GM12864 (cell line): Measurements from ENCODE around the gene ADORA2B.

Experiments
- DNase-seq: peaks from one replicate; pipeline ENCODE4 v3.0.0-alpha.2; 2011; ENCODE audit warnings: low read depth
- H3K4me3 ChIP-seq: 2 replicates; pipeline ENCODE4 v1.5.1; 2011; ENCODE audit warnings: mild to moderate bottlenecking, low read depth, low read length, control low read depth
- TF ChIP-seq, protein P1 (sequence below): IDR thresholded peaks from 2 replicates; pipeline ENCODE4 v1.5.1; 2011; ENCODE audit warnings: low read depth, mild to moderate bottlenecking, moderate library complexity, low read length, control low read depth, inconsistent platforms; ENCODE audit errors: missing control alignments

The ADORA2B gene

GRCh38 chr17:16001226-16001897 is 56.4 kb downstream of the ADORA2B start:
- H3K4me3 ChIP-seq, result peak overlapping the region; percentile 74
- DNase-seq, result no peak
- TF ChIP-seq, protein P1, sequence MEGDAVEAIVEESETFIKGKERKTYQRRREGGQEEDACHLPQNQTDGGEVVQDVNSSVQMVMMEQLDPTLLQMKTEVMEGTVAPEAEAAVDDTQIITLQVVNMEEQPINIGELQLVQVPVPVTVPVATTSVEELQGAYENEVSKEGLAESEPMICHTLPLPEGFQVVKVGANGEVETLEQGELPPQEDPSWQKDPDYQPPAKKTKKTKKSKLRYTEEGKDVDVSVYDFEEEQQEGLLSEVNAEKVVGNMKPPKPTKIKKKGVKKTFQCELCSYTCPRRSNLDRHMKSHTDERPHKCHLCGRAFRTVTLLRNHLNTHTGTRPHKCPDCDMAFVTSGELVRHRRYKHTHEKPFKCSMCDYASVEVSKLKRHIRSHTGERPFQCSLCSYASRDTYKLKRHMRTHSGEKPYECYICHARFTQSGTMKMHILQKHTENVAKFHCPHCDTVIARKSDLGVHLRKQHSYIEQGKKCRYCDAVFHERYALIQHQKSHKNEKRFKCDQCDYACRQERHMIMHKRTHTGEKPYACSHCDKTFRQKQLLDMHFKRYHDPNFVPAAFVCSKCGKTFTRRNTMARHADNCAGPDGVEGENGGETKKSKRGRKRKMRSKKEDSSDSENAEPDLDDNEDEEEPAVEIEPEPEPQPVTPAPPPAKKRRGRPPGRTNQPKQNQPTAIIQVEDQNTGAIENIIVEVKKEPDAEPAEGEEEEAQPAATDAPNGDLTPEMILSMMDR, result no peak

DNA sequence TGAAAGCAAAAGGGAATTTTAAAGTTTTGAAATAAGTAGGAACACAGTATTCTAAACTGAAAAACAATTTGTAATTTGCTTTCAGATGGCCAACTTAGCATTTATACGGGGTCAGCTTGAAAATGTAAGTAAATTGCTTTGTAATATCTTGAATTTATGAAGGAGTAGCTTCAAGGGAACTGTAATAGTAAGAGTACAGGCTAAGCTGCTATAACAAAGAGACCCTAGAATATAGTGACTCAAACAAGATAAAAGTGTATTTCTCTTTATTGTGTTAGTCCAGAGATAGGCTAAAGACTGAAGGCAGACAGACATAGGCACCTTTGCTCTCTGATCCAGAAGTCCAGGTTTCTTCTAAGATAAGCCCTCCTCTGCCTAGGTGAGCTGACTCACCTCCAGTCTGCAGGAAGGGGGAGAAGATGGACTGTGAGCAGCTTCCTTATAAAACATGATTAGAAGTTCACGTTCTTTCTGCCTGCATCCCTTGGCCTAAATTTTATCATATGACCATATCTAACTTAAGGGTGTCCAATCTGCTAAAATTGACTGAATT is 57.9 kb downstream of the ADORA2B start:
- no peak for DNase-seq
- TF ChIP-seq, protein P1, result no peak
- H3K4me3 ChIP-seq, result no peak overlapping the region

DNA sequence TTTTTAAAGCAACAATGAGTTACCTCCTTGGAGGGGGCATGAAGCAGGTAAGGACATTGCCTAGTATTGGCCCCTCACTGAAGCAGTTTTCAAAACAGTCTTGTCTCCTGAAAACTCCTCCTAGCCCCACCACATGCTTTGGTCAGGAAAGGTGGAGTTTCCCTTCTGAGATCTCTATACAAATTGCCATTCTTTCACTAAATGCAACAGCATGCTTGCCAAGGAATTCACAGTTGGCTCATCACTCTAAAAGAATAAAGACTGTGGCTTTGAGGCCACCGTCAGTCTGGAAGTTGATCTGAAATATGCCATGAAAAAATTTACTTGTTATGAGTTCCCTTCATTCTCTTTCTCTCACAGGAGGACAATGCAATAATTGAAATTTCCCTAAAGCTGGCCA is 58.9 kb downstream of the ADORA2B start:
- H3K4me3 ChIP-seq, result no peak overlapping the region
- TF ChIP-seq, protein P1, result no peak
- no peak for DNase-seq

DNA sequence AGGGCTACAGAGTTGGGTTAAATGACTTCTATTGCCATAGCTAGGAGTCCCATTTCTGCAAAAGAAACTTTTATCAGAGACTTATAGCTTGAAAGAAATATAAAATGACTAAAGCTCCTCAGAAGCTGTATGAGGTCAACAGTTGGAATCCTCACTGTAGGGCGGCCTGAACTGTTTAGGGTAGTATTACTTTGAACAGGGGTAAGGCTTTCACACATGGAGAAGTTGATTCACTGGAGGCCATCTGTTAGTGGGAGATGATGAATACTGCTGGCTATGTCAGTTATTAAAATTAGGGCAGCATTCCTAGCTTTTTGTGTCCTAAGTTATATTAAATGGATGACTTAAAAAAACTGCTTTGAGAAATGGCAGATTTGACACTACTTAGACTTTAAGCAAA is 60.7 kb downstream of the ADORA2B start:
- TF ChIP-seq, protein P1, result no peak
- DNase-seq, result no peak

DNA sequence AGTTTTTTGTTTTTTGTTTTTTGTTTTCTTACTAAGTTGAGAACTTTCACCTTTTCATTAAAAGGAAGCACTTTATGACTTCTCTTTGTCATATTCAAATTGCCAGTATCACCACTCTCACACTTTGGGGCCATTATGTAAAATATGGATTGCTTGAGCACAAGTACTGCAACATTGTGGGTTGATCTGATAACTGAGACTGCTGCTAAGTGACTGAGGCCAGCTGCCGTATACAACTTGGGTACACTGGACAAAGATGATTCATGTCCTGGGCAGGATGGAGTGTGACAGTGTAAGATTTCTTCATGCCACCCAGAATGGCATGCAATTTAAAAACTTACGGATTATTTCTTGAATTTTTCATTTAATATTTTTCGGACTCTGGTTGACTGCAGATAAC is 62.5 kb downstream of the ADORA2B start:
- TF ChIP-seq, protein P1, result no peak
- DNase-seq, result no peak

More for the DNA sequence above, 60.7 kb downstream of the ADORA2B start:
- H3K4me3 ChIP-seq, result no peak overlapping the region

GRCh38 chr17:16013943-16014407 is 69.0 kb downstream of the ADORA2B start:
- DNase-seq, result no peak
- TF ChIP-seq, protein P1, result peak; percentile 11
- no peak overlapping the region for H3K4me3 ChIP-seq

More for the DNA sequence above, 62.5 kb downstream of the ADORA2B start:
- H3K4me3 ChIP-seq, result no peak overlapping the region

DNA sequence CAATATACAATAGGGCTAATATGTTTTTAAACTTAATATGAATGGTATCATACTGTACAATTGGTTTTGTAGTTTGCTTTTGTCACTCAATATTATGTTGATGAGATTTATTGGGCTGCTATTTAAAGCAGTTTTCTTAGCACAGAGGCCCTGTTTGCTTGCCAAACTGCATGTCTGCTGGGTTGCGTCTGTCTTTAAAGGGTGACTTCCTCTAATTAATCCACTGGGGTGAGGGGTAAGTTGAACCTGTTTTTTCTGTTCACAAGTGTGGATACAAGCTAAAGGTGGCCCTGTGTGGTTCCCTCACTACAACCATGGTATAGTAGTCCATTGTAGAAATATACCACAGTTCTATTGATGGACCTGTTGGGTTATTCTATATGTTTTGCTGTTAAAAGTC is 74.4 kb downstream of the ADORA2B start:
- DNase-seq, result no peak
- TF ChIP-seq, protein P1, result no peak
- H3K4me3 ChIP-seq, result no peak overlapping the region
